COR-L47 (cell line): ENCODE results near the gene IL1RAPL1.
"Not testable (repeated sequence)": the region's sequence is repeated elsewhere in the genome, so short reads cannot be mapped to it uniquely, and the experiment has no call there.

Experiments used
- DNase-seq: peaks from one replicate; lab custom pipeline; 2025; lab: John Stamatoyannopoulos, UW

IL1RAPL1 gene

DNA sequence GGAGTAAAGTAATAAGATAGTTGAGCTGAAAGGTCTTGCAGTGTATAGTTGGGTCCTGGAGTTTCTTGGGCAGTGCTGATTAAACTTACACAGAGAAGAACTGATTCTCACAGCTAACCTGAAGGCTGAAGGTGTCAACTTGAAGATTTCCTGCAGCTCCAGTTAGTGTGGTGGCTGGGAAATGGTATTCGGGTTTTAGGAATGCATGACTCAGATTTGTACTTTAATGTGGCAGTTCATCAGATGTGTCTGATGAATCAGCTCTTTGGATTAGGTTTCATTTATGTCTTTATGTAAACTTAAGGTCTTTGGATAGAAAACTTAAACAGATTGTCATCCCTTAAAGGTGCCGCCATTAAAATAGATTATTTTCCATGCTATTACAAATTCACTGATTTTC lies 200.0 kb downstream of the IL1RAPL1 start:
- no peak for DNase-seq

DNA sequence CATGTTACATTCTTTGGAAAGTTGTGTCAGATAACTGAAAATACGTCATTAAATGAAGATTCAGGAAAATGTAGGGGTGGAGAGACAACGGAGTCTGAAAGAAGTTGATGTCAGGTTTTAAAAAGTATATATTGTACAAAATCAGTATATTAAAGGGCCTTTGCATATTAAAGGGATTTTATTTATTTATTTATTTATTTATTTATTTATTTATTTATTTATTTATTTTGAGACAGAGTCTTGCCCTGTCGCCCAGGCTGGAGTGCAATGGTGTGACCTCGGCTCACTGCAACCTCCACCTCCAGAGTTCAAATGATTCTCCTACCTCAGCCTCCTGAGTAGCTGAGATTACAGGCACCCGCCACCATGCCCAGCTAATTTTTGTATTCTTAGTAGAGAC lies 213.4 kb downstream of the IL1RAPL1 start:
- DNase-seq = not testable (repeated sequence)

DNA sequence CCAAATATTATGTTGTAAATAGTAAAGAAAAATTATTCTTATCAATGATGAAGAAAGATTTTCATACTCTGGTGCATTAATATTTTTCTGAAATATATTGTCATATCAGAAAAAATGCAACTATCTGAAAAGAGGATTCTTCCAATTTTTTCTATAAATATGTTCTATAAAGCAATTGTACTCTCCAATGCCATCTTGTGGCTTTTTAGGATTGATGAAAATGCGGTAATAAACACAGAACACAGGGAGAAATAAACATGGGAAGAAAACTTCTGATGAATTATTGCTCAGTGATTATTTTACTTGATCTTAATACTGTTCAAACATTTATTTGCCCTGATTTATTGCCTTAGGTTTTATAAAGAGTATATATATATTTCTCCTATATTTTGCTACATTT lies 215.4 kb downstream of the IL1RAPL1 start:
- DNase-seq = no peak

DNA sequence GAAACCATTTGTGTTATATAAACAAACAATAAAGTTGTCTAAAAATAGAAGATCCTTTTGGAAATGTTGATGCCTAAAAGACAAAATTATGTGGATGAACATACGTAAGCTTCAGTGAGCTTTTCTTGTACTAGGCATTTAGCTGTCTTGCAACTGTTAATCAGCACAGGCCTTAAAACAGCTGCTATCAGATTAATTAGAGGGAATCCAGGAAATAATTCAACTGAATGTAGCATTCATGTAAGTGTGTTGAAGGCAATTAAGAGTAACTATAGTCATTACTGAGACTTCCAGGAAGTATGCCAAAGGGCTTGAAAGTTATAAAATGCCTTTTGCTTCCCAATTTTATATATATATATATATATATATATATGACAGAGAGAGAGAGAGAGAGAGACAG lies 248.7 kb downstream of the IL1RAPL1 start:
- DNase-seq = no peak

DNA sequence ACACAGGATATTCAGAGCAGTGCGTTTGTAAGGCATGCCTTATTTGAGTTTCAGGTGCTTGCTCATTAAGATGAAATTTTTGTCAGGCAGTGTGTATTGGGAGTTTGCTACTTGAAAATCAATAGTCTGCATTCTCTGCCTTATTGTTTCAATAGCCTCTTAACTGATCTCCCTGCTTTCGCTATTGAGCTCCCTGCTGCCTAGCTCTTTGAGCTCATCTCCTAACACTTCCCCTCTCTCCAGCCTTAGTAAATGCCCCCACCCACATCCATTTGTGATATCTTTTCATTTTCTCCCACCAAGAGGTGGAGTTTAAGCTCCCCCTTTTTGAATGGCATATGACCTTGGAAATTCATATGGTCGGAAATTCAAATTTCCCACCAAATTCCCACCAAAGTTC lies 256.6 kb downstream of the IL1RAPL1 start:
- no peak for DNase-seq

DNA sequence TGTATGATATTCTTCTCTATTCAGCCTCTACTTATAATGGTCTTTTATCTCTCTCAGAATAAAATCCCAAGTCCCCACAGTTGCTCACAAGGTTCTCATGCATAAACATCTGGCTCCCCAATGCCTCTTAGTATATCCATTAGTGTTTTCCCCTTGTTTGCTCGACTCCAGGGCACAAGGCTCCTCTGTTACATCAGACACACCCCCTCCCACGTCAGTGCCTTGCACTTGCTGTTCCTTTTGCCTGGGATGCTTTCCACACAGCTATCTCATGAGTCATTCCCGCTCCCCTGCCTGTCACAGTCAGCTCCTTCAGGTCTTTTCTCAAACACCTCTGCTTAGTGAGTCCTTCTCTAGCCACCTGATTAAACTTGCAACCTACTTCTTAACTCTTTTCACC lies 260.2 kb downstream of the IL1RAPL1 start:
- DNase-seq = no peak

DNA sequence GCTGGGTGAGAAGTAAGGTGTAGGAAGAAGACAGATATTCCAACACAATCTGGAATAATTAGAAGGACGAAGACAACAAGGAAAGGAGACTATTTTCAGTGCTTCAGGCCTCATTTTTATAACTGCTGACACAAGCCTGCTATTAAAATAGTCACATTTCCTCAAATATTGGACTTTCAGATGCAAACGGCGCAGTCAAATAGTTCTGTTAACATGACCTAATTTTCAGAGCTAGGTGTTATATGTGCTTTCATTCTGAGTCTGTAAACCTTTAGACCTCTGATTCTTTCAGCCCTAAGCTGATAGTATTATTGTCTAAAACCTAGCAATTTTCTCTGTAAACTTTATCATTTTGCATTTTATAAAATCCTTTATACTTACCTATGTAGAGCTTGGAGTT lies 261.5 kb downstream of the IL1RAPL1 start:
- no peak for DNase-seq

DNA sequence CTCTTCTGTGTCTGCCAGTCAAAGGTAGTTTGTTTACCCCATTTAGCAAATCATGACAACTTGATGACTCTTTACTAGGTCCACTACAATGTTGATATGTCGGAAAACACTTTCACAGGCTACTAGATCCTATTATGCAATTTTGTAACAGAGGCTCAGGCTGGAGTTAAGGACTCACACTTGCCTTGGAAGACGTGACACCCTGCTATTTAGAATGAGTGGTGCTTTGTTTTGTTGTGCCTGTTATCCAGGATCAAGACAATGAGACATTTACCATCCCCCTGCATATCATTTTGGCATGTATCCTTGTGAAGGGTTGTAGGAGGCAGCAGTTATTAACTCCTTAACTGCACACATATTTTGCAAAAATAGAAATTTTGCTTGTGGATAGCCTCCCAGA lies 263.7 kb downstream of the IL1RAPL1 start:
- no peak for DNase-seq

DNA sequence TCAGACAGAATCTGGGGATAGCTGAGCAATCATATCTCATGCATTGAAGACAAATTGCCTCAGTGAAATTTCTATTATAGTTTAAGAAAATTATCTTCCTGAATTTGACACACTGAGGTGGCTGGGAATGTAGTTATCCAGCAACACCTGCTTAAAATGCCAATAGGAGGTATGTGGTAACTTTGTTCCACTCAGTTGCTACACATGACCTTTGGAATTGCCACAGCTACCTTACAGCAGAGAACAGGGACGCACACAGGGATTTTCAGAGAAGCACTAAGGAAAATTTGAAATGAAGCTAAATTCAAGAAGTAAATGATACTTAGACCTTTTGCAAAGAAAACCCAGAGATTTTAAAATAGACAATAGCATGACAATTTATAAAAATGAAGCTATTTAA lies 264.6 kb downstream of the IL1RAPL1 start:
- no peak for DNase-seq

DNA sequence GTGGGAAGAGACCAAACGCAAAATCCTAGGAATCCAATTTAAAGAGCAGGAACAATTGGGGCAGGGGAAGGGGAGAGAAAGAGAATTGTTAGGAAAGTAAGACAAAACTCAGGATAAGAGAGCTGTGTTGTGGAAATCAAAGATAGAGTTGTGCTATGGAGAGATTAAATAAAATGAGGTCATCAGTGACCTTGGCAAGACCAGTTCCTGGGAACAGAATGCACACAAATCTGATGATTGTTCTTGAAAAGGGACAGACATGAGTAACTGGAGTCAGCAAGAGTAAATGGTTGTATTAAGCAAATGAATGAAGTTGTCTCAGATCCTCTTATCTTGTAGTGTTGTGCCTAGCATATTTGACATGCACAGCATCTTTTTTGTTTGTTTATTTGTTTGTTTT lies 267.4 kb downstream of the IL1RAPL1 start:
- no peak for DNase-seq

DNA sequence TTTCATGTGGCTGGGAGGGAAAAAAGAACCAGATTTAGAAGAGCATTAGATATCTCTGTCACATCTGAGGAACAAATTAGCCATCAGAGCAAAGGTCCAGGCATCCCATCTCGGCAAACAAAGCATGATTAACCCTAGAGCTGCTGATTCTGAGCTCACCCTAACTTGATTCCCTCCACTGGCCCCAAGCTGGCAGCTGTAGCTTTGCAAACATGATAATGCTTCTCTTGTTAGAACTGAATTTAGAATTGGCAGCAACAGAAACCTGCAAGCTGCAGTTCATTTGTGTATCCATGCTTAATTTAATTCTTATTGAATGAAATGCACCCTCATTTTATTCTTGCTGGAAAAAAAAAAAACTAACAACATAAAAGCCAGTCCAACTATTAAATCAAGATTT lies 289.2 kb downstream of the IL1RAPL1 start:
- DNase-seq = no peak

DNA sequence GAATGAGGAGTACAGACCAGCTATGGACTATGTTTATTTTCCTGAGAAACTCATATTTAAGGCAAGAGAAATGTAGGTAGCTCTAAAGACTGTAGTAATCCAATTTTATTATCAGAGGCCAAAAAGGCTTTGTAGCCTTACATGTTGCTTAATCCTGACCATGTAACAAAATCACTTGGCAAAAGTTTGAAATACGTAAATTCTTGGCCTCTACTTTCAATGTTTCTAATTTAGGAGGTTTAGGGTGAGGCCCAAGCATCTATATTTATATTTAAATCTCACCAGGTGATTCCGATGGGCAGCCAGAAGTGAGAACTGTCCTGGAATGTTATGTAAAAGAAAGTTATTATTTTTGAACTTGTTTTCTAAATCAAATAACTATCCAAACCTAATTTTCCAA lies 289.7 kb downstream of the IL1RAPL1 start:
- DNase-seq = no peak

DNA sequence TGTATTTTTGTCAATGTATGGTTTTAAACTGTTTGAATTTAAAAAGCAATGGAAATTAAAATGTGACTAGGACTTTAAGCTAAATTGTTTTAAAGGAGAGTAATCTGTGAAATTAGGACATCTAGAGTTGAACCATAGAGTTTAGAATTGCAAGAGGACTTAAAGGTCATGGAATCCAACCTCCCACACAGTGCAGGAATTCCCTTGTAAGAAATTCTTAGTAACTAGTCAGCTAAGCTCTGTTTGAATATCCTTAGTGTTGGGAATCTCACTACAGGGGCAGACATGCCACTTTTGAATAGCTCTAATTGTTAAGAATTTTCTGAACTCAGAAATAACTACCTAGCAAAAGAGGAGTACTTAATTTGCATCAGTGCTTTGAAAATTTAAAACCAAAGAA lies 292.9 kb downstream of the IL1RAPL1 start:
- DNase-seq = no peak

DNA sequence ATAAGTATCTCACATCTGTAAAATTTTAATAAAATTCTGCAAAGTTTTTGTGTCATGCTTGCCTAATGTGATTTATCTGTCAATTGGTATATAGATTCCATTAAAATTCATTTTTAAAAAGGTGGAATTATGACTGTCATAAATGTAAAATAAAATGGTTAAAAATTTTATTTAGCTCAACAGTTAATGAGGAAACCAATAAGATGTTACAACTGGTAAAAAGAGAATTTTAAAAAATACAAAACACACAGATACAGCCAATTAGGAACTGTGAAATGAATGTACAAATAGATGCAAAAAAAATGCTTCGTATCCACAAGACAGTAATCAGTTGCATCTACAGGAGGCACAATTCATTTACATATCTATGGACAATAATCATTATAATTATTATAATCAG lies 297.6 kb downstream of the IL1RAPL1 start:
- DNase-seq = no peak

DNA sequence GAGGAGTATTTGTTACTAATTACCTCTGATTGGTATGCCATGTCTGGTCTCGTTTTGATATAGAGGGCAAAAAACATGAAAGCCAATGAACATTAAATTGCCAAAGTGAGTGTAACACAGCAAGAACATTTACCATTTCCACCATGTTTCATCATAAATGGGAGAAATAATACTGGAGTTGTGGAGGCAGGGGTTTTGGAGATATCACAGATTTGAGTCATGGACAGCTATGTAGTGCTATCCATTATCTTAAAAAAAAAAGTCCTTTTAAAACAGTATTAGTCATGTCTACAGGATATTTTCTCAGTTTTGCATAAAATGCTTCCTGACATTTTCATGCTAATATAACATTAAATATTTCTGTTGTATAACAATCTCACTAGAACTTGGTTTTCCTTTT lies 301.2 kb downstream of the IL1RAPL1 start:
- DNase-seq = no peak

DNA sequence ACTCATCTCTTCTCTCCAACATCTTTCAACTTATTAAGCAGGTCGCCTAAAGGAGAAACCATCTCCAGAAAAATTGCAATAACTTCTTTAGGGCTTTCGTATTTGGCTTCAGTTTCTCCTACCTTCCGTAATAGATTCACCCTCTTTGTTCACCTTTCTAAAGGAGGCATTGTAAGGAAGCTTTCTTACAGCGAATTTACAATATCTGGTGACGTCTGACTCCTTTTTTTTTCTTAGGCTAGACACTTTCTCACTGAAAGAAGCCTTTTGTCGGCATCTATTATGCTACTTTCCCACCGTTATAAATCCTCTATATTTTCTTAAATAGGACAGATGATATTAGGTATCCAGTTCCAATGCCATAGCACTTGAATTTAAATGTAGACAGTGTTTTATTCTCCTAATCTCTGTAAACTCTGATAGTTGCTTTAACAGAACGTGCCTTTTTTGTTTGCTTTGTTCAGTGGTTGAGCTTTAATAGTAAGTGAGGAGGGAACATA lies 302.4 kb downstream of the IL1RAPL1 start:
- no peak for DNase-seq

DNA sequence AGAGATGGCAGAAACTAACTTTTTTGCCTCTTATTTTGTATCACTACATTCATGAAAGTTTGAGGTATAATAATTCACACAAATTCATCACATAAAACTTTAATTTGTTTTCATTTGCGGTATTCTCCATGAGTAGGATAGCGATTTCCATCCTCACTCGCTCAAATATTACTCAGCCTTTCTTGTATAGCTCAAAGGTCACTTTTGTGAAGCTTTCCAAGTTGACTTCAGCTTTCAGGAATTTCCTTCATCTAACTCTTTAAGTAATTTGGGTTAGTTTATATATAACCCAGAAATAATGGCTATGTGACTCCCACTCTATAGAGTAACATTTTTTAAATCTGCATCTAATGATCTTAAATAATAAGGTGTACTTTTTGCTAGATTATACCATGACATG lies 314.4 kb downstream of the IL1RAPL1 start:
- no peak for DNase-seq

DNA sequence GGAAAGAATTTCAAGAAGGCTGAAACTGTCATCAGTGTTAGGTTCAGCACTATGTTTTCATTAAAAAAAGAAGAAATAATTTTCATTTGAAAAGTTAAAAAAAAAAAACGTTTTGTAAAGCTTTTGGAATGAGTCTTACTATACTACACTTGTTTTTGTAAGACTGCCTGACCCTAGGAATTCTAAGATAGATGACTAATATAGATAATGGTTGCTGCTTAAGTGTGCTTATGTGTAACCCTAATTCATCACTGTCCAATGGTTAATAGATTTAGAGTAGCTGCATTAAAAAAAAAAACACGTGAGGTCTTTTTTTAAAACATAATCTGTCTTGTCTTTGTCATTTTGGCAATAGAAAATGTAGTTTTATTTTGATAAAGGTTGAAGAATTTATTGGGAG lies 323.2 kb downstream of the IL1RAPL1 start:
- no peak for DNase-seq

DNA sequence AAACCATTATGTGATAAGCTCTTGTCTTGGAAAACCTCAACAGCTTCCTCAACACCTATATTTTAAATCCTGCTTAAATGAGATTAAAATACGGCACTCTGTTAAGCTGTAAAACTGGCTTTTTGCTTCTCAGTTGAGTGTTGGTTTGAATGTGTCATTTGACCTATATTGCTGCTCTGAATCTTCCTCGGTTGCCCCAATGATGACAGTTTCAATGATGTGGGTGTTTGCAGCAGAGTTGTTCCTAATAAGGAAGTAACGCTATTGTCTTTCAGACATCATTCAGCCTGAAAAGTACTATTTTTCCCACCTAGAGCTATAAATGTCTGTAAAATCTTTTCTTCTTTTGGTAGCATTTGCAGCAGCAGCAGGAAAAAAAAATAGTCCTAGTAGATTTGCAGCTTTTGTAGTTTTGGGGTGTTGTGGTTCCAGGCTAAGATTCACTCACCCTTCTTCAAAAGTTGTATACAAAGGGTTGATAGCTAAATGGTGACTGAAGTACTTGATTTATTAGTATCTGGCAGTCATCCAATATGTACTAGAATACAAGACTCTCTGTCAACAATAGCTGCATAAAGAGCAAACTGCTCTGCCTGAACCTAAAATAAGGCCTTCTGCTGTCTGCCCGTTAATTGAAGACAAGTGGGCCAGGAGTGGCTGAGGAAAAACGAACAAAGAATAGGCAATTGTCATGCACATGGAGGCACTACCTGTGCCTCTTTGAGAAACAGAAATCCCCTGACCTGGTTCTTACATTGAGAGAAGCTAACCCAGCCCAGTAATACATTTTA lies 333.1 kb downstream of the IL1RAPL1 start:
- peak; percentile 59 for DNase-seq

DNA sequence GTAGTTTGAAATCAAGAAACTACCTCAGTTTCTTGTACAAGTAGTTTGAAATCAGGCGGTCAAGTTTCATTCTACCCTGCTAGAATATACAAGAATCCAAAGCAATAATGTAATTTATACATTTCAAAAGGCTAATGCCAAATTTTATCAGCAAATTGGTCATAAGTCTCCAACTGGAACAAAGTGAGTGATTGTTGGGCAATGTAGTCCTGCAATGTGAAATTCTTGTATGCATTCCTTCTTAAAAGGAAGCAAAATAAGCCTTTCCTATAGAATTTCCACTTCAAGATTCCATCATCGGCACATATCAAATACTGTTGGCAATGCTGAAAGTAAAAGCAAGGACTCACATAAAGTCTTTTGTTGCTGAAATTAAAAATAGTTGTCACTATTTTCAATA lies 334.9 kb downstream of the IL1RAPL1 start:
- DNase-seq = no peak

DNA sequence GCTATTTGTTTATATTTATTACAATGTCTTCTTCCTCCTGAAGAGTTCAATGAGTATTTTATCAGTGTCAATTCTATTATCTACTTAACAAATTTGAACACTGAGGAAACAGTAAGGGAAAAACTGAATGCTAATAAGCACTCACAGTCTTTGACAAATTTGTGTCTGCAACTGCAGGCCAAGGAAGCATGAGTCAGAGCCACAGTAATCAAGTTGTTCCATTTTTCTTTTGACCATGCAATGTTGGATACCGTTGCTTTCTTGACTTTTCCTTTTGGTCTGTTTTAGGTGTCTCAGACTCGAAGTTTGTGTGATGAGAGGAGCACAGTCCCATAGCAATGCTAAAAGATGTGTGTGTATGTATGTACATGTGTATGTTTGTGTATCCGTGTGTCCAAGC lies 359.6 kb downstream of the IL1RAPL1 start:
- no peak for DNase-seq

DNA sequence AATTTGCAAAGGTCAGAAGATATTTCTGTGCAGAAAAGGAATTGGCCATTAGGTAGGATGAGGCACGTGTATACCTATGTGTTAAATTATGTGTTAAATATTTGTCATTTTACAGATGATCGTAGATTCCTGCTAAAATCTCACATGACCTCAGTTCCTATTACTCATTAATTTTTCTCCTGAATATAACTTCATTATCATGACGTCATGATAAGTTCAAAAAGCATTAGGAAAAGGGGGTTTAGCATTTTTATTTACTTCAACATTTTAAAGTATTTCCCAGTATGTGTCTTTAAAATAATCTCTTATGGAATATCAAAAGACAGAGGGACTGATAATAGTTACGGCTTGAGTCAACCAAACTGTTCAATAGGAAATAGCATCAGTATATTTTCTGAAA lies 372.8 kb downstream of the IL1RAPL1 start:
- no peak for DNase-seq

DNA sequence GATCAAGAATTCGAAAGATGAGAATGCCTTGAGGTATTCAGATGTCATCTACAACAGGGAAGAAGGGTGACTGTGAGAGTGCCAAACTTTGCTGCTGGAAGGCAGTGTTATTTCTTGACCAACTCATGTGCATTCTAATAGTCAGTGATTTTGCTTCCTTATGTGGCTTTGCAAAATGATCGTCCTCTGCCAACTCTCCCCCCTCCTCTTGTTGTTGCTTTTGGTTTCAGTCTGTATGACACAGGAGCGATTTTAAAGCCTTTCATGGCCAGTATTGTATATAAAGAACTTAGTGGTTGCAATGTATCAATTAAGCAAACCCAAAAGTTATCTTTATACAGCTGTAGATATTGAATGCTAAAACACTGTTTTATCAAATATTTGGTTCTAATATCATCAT lies 379.1 kb downstream of the IL1RAPL1 start:
- no peak for DNase-seq

DNA sequence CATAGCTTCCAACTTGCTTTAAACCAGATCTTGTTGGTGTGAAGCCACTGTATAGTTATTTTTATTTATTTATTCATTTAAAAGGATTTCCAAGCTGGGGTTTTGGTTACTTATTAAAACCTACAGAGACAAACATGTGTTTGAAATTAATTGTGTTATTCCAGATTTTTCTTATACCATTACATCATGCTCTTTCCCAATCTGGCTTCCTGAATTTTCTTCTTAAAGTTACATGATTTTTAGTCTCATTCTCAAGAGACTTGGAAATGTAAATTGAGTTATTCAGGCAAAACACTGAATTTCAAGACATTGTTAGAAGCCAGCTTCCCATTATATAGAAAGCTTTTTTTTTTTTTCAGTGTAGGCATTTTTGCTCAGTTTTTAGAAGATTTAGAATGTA lies 381.9 kb downstream of the IL1RAPL1 start:
- DNase-seq = no peak
